Stimulated activated CD4-positive, alpha-beta T cell treated with anti-CD3 and anti-CD28 coated beads, TNF-alpha, amount 100 ng/mL, for 24 hours (primary cell): Measurements from ENCODE around the gene CDC42BPA.

ENCODE experiments used
- DNase-seq, 3 experiments: peaks; one replicate each; pipeline ENCODE4 v3.0.0-alpha.2; 2020; ENCODE audit warnings: low read depth in 3 of 3

The CDC42BPA gene

DNA sequence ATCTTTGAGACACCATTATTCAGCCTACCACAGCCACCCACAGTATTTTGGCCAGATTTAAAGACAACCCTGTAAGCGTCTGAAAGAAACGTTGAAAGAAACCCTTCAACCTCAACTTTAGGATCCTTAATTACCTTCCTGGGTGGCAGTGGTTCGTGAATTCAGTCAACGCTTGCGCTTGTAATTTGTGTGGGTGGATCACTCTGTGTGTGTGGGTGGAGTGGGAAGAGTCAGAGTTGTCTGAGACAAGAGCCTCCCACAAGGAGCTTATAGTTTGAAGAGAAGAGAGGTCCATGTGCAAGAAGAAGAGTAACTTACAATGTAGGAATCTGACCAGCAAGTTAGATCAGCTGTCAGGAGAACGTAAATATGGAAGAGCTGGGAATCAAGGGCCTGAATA is 369.8 kb downstream of the CDC42BPA start:
- no peak for DNase-seq

DNA sequence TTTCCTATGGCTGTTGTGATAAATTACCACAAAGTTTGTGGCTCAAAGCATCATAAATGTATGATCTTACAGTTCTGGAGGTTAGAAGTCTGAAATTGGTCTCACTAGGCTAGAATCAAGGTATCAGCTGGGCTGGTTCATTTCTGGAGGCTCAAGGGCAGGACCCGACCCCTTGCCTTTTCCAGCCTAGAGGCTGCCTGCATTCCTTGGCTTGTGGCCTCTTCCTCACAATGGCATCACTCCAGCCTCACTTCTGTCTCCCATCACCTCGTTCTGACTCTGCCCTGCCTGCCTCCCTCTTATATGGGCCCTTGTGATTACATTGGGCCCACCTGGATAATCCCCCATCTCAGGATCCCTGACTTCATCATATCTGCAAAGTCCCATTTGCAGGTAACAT is 370.2 kb downstream of the CDC42BPA start:
- DNase-seq, result no peak

DNA sequence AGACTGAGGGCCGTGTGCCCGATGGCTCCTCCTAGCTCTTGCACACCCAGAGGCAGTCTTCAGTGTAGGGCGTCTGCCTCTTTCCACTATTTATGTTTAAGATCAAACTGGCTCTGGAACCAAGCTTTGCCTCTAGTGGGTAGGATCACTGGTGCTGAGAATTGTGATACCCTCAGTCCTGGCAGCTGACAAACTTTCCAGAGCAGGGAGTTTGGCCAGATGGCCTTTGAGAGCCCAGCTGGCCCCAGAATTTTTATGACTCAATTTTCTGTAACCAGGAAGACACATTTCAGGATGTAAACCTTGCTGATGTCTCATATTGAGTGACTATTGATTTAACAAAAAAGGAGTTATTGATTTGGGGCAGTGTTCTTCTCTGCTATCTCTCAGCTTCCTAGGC is 371.5 kb downstream of the CDC42BPA start:
- no peak for DNase-seq

DNA sequence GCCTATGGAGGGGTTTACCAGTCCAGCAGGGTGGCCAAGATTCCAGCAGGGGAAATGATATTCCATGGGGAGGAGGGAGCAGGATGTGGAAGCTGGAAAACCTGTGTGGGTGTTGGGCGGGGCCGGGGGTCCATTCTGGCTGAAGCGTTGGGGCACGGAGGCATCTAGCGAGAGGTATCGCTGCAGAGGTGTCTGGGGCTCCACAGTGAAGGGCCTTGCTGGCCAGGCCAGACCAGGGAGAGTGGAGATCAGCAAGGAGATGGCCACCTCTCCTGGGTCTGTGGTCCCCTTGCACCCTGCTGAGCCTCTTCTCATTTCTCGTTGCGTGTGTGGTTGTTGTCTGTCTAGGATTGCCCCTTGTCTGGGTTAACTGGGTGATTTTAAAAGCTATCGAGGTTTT is 372.0 kb downstream of the CDC42BPA start:
- DNase-seq, result no peak

DNA sequence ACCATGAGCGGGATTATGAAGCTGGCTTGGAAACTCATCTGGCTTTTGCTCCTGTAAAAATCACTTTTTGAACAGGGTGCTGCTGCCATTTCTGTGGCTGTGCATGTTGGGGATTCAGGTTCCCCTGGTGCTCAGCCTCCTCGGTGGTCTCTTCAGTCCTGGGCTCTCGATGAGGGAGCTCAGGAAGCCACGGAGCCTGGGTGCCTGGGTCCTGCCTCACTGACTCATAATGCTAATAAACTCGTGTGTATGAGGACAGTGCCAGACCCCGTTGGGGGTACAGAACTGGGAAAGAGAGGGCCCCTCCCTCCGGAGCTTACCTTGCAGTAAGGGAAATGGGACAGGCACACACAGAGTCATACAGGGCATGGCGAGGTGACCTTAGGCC is 372.4 kb downstream of the CDC42BPA start:
- no peak for DNase-seq

DNA sequence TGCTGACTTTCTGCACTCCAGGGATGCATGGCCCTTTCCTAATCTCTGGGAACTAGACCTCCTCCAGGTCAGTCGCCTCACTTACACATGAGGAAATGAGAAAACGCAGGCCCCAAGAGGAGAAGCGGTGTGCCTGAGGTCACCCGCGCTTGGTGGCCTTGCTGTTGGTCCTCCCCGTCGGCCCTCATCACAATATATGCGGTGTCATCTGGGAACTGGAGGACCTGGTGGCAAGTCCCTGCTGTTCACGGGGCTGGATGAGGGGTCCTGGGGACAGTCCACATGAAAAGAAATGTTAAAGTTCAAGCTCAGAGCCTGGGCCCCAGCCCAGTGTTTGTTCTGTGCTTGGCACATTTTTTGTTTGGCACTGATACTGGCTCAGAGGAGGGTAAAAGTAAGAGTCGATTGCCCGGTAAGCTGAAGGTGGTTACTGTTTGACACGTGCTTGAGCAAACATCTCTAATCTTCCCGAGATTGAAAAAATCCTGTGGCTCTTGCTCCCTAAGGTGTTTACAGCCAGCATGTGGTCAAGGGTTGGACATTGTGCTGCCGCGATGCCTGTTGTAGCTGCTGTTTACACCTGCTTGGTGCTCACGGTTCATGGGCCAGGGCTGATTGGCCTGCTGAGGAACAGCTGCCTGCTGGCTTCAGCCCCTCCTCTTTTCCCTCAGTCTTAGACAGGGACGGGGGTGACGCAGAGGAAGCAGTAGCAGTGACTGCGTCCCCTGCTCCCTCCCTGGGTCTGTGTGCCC is 373.0 kb downstream of the CDC42BPA start:
- DNase-seq, result no peak

DNA sequence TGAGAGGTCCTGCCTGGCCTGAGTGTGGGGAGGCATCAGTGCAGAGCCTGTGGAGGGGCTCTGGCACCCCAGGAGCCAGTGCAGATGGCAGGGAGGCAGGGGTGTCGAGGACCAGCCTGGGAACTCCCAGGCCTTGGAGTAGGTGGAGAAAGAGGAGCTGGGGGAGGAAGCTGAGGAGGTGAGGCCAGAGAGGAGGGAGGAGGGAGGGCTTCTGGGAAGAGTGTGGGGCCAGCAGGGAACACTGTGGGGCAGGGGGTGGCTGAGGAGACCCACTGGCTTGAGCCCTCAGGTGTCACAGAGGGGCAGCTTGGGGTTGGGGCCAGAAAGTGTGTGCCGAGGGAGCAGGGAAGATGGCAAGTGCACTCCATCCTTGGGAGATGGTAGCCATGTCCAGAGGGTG is 374.4 kb downstream of the CDC42BPA start:
- DNase-seq, result no peak

DNA sequence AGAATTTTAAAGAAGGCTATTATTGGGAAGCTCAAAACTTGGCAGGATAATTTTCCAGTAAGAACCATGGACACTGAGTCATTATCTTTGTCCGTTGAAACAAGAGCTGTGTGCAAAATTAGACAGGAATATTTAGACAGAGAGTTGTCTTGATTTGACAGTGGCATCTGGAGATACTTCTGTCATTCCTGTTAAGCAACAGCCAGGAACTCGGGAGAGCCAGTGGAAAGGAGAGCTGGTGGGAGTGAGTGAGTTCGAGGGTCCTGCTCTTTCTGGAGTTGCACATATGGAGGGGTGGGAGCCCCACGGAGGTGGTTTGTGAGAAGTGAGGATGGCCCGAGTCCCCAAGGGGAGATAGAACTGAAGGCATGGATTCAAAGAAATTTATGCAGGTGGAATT is 375.1 kb downstream of the CDC42BPA start:
- no peak for DNase-seq

DNA sequence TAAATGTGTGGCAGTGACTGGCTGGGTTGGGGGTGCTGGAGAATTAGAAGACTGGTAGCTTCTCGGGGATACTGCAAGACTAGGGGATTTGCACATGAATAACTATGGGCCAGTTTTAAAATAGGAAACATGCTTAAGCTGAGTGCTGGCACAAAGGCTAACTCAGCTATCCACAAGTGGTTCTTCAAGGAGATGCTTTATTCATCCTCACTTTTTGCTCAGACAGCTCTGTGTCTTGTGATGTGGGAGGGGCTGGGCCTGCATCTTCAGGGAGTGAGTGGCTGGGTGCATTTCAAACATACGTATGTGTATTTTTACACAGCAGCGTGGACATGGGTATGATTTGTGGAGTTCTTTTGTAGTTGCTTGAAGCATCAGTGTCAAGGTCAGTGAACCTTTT is 375.9 kb downstream of the CDC42BPA start:
- no peak for DNase-seq

DNA sequence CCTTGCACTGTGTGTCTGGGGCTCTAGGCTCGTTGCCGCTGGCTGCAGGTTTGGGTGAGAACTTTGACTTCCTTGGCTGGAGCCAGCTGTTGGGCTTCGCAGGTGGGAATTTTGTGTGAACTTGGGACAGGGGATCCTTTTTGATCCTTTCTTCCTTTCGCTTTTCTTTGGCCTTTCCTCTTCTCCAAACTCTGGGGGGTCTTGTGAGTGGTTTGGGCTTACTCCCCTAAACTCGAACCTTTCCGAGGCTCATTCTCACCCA is 377.6 kb downstream of the CDC42BPA start:
- DNase-seq, result no peak

DNA sequence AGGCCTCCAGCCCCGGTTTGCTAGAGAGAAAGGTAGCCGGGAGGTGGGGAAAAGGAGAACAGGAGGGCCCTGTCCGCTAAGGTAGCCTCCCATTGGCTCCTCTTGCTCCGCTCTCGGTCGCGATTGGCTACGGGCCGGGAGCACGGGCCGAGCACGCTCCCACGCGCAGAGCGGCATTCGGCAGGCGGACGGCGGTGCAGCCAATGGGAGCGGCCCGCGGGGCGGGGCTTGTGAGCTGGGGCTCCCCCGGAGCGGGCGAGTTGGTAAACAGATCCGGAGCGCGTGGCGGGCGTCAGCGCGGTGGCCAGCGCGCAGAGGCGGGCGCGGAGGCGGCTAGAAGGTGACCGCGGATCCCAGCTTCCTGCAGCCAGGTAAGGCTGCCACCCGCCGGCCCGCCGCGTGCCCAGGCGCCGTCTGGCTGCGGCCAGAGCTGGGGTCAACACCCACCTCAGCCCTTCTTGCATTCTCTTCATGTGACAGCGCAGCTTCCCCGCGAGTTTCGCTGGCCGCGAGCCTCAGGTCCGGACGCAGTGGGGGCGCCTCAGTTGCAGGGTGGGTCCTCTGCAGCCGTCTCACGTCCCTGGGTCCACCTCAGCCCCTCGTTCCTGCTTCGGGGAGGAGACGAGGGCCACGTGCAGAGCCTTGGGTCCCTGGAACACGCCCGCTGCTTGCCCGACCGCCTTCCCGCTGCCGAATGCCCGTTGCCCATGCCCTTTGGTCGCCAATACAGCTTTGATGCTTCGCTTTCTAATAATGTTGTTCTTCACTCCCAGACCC is 378.1 kb downstream of the CDC42BPA start, which contains the start of gene COQ8A:
COQ8A (plus strand) TSS at position 266 of the 777 bp plus-strand sequence. CDS start 21,092 bp downstream, outside the sequence.
- DNase-seq, result peak; percentile 96 to 99 (median 97)
